Activated CD8-positive, alpha-beta memory T cell treated with anti-CD3 and anti-CD28 coated beads for 36 hours (primary cell): ENCODE results near the gene CTNS. TPM values are rescaled to one million over a fixed set of nuclear protein-coding genes. Genes with fewer than 3 reads are reported as not detected.

Experiments used
- CTCF ChIA-PET: fragments of 350-600 bp; sonication (Branson Sonifier 250); formaldehyde crosslinking; loops from one replicate; lab custom pipeline; 2021; ENCODE audit warnings: antibody characterized with exemption; lab: Charles Lee
- POLR2A ChIA-PET: fragments of 350-600 bp; sonication (Branson Sonifier 250); formaldehyde crosslinking; loops from one replicate; lab custom pipeline; 2021; ENCODE audit warnings: antibody characterized with exemption; lab: Charles Lee
- total RNA-seq, 2 experiments: library from RNA; stranded (reverse); gene quantifications; one replicate each; pipeline ENCODE4 v1.2.3, GENCODE V29; 2021

Gene CTNS
- total RNA-seq, 2 experiments from 2014 or later: 29.4 to 31.2 TPM

GRCh38 chr17:3615160-3615870 lies 21.2 kb upstream of the CTNS start:
- ChIA-PET CTCF (no interaction called here), POLR2A (no interaction called here)

GRCh38 chr17:3621146-3621720 lies 15.3 kb upstream of the CTNS start:
- CTCF ChIA-PET: no interaction called here
- POLR2A ChIA-PET: interaction anchor here (0.5 to 1.0 kb wide), 3 partner anchors 20 to 1768 kb away, joined by 3 to 4 read pairs (median 3); no protein-coding TSS in a partner anchor

- CTCF ChIA-PET: no interaction called here
- POLR2A ChIA-PET: no interaction called here
Measured at GRCh38 chr17:3622977-3623594, 13.5 kb upstream of the CTNS start.

GRCh38 chr17:3626831-3627768 lies 9.5 kb upstream of the CTNS start:
- POLR2A ChIA-PET: no interaction called here

GRCh38 chr17:3627769-3628167 lies 8.8 kb upstream of the CTNS start:
- CTCF ChIA-PET: no interaction called here
- POLR2A ChIA-PET: no interaction called here

More at GRCh38 chr17:3626831-3627768, 9.5 kb upstream of the CTNS start:
- CTCF ChIA-PET: no interaction called here

GRCh38 chr17:3630781-3631180 lies 5.8 kb upstream of the CTNS start:
- CTCF ChIA-PET: no interaction called here

GRCh38 chr17:3632287-3632686 lies 4.3 kb upstream of the CTNS start:
- CTCF ChIA-PET: interaction anchor here (0.7 to 0.8 kb wide), 2 partner anchors 14 to 121 kb away, joined by 3 to 4 read pairs; no protein-coding TSS in a partner anchor
- POLR2A ChIA-PET: no interaction called here

More at GRCh38 chr17:3630781-3631180, 5.8 kb upstream of the CTNS start:
- POLR2A ChIA-PET: no interaction called here

GRCh38 chr17:3635474-3636153 lies 946 bp upstream of the CTNS start:
- ChIA-PET CTCF (interaction anchor here (0.8 kb wide), 1 partner anchor 211 kb away, joined by 3 read pairs; the partner anchor contains the start of gene NCBP3), POLR2A (interaction anchor here (0.6 kb wide), 1 partner anchor 8 kb away, joined by 3 read pairs; no protein-coding TSS in a partner anchor)

- POLR2A ChIA-PET: no interaction called here
- CTCF ChIA-PET: no interaction called here
Measured at GRCh38 chr17:3636908-3637373, 381 bp downstream of the CTNS start.

GRCh38 chr17:3639981-3640596 lies 3.5 kb downstream of the CTNS start:
- ChIA-PET POLR2A (interaction anchor here (0.6 kb wide), 1 partner anchor 124 kb away, joined by 3 read pairs; no protein-coding TSS in a partner anchor), CTCF (no interaction called here)

GRCh38 chr17:3641014-3641413 lies 4.5 kb downstream of the CTNS start:
- ChIA-PET CTCF (no interaction called here), POLR2A (interaction anchor here (0.9 kb wide), 1 partner anchor 21 kb away, joined by 3 read pairs; no protein-coding TSS in a partner anchor)

GRCh38 chr17:3641717-3642486 lies 5.3 kb downstream of the CTNS start:
- POLR2A ChIA-PET: interaction anchor here (0.9 kb wide), 1 partner anchor 21 kb away, joined by 3 read pairs; no protein-coding TSS in a partner anchor
- CTCF ChIA-PET: no interaction called here

GRCh38 chr17:3643889-3644349 lies 7.4 kb downstream of the CTNS start:
- ChIA-PET CTCF (interaction anchor here (1.6 kb wide), 1 partner anchor 15 kb away, joined by 5 read pairs; no protein-coding TSS in a partner anchor), POLR2A (interaction anchor here (0.5 to 0.7 kb wide), 2 partner anchors 9 to 25 kb away, joined by 3 read pairs; partner anchors contain the start of genes EMC6 and TAX1BP3)

- CTCF ChIA-PET: no interaction called here
Measured at GRCh38 chr17:3645310-3645709, 8.8 kb downstream of the CTNS start.

GRCh38 chr17:3647251-3647650 lies 10.7 kb downstream of the CTNS start:
- CTCF ChIA-PET: interaction anchor here (1.2 to 1.3 kb wide), 2 partner anchors 15 to 45 kb away, joined by 3 read pairs; no protein-coding TSS in a partner anchor
- POLR2A ChIA-PET: interaction anchor here (0.7 kb wide), 1 partner anchor 20 kb away, joined by 3 read pairs; no protein-coding TSS in a partner anchor

More at GRCh38 chr17:3645310-3645709, 8.8 kb downstream of the CTNS start:
- POLR2A ChIA-PET: no interaction called here

- ChIA-PET POLR2A (interaction anchor here (0.7 kb wide), 1 partner anchor 19 kb away, joined by 3 read pairs; no protein-coding TSS in a partner anchor), CTCF (interaction anchor here (0.7 kb wide), 1 partner anchor 13 kb away, joined by 3 read pairs; no protein-coding TSS in a partner anchor)
Measured at GRCh38 chr17:3647769-3648555, 11.4 kb downstream of the CTNS start.
